NB4 (cell line): ENCODE data around the gene SYNPO.
A peak's percentile ranks its signal among the peaks of the same experiment; 100 is the strongest.

Experiments
- DNase-seq: peaks from one replicate; pipeline ENCODE4 v3.0.0; 2010; ENCODE audit warnings: low read depth
- H3K4me3 ChIP-seq: one replicate; pipeline ENCODE4 v1.5.1; 2011; ENCODE audit warnings: mild to moderate bottlenecking, low read depth, low read length, moderate library complexity
- MYC ChIP-seq: IDR thresholded peaks from 2 replicates; pipeline ENCODE4 v1.6.1; 2011; ENCODE audit warnings: low read depth, low read length
- POLR2A ChIP-seq: IDR thresholded peaks from 2 replicates; pipeline ENCODE4 v1.6.1; 2011; ENCODE audit warnings: mild to moderate bottlenecking; ENCODE audit not compliant: insufficient read length; ENCODE audit errors: extremely low read depth
- TF ChIP-seq, protein P1 (sequence below): IDR thresholded peaks from one replicate; pipeline ENCODE4 v1.5.1; 2012; ENCODE audit warnings: low read depth, low read length
- TF ChIP-seq, protein P2 (sequence below): IDR thresholded peaks from 2 replicates; pipeline ENCODE4 v1.6.1; 2011; ENCODE audit warnings: low read depth, low read length

Gene SYNPO

DNA sequence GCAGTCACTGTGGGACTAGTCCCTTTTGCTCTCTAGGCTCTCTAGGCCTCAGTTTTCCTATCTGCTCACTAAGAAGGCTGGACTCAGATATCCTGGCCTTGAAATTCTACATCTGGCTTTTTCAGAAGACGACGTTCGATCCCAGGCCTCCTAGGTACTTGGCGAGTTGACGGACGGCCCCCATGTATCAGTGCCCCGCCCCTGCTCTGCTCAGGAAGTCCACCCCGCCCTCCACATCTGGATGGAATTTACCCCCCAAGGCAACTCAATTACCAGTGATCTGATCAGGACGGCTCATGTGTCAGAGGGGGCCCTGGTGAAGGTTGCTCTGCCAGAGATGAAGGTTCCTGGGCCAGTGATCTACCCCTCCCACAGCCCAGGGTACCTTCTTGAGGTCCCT, 44.1 kb upstream of the SYNPO start:
- no peak overlapping the region for H3K4me3 ChIP-seq
- TF ChIP-seq MYC: no peak
- TF ChIP-seq, protein P1, sequence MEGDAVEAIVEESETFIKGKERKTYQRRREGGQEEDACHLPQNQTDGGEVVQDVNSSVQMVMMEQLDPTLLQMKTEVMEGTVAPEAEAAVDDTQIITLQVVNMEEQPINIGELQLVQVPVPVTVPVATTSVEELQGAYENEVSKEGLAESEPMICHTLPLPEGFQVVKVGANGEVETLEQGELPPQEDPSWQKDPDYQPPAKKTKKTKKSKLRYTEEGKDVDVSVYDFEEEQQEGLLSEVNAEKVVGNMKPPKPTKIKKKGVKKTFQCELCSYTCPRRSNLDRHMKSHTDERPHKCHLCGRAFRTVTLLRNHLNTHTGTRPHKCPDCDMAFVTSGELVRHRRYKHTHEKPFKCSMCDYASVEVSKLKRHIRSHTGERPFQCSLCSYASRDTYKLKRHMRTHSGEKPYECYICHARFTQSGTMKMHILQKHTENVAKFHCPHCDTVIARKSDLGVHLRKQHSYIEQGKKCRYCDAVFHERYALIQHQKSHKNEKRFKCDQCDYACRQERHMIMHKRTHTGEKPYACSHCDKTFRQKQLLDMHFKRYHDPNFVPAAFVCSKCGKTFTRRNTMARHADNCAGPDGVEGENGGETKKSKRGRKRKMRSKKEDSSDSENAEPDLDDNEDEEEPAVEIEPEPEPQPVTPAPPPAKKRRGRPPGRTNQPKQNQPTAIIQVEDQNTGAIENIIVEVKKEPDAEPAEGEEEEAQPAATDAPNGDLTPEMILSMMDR: no peak
- TF ChIP-seq POLR2A: no peak
- TF ChIP-seq, protein P2, sequence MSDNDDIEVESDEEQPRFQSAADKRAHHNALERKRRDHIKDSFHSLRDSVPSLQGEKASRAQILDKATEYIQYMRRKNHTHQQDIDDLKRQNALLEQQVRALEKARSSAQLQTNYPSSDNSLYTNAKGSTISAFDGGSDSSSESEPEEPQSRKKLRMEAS: no peak

GRCh38 chr5:150596826-150597225, 43.6 kb upstream of the SYNPO start:
- peak overlapping the region; percentile 34 for H3K4me3 ChIP-seq
- TF ChIP-seq POLR2A (no peak), MYC (peak; percentile 33; the same call in 1 of the 2 replicates)
- TF ChIP-seq, protein P1: no peak
- TF ChIP-seq, protein P2: 0 out of 2 replicates have a peak, but pooled peaks have one; percentile 23
- peak; percentile 98 for DNase-seq

More for the DNA sequence above, 44.1 kb upstream of the SYNPO start:
- no peak for DNase-seq

DNA sequence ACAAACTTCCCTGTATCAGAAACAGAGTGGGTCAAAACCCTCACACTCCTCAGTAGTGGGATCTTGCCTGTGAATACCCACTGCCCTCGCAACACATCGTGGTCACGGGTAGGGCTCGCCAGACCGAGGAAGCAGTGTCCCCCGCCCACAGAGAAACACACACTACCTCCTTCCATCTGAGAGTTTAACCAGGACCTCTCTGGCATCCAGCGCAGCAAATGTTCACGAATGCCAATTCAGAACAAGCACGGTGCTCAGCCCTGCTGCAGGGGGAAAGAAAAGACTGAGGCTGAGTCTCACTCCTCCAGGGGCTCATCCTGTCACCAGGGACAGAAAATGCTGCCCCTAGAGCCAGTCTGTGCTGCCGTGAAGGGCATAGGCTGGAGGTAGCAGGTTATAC, 42.5 kb upstream of the SYNPO start:
- TF ChIP-seq MYC (no peak), POLR2A (no peak)
- TF ChIP-seq, protein P2: no peak
- TF ChIP-seq, protein P1: no peak
- DNase-seq: peak; percentile 52
- H3K4me3 ChIP-seq: no peak overlapping the region

GRCh38 chr5:150598821-150599273, 41.6 kb upstream of the SYNPO start:
- no peak for TF ChIP-seq MYC
- no peak for TF ChIP-seq POLR2A
- TF ChIP-seq, protein P1: no peak
- TF ChIP-seq, protein P2: no peak
- DNase-seq: no peak
- H3K4me3 ChIP-seq: no peak overlapping the region

DNA sequence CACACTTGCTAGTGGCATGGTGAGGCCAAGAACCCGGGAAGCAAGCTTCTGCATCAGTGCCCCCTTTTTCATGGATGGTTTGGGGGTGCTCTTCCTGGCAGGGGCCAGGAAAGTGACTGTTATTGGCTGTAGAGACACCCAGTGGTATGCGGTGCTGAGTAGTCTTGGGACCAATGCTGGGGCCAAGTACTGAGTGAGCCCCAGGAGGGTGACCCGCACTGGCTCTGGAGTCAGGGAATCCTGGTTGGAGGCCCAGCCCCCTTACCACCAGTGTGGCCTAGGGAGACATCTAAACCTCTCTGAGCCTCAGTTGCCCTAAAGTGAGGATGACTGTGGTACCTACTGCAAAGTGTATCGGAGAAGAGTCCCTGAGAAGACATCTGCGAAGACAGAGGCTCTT, 41.2 kb upstream of the SYNPO start:
- DNase-seq: no peak
- no peak for TF ChIP-seq MYC
- no peak for TF ChIP-seq POLR2A
- TF ChIP-seq, protein P2: no peak
- TF ChIP-seq, protein P1: no peak

DNA sequence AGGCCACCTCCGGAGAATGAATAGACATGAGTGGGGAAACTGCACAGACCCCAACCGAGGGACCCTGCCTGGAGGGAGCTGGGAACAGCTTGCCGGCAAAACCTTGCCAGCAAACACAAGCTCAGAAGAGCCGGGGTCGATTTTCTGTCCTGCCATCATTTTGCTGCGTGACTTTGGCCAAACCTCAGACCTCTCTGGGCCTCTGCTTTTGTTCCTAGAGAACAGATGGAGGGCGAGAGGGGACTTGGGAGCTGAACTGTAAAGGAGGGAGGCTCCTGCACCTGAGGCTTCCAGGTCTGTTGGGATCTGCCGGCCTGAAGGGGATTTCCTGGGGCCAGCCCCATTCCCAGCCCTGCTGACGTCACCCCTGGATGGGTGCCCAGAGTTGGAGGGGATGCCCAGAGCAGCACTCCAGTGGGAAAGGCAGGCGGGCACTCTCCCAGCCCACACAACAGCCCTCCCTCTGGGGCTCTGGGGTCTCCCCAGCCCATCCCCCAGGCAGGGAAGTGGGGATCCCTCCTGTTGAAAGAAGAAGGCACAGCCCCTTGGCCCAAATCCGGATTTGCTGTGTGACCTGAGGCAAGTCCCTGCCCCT, 40.4 kb upstream of the SYNPO start:
- TF ChIP-seq, protein P1: no peak
- TF ChIP-seq POLR2A (no peak), MYC (no peak)
- TF ChIP-seq, protein P2: no peak
- no peak overlapping the region for H3K4me3 ChIP-seq
- no peak for DNase-seq

More for the DNA sequence above, 41.2 kb upstream of the SYNPO start:
- H3K4me3 ChIP-seq: no peak overlapping the region
